HK-2 (cell line): Measurements from ENCODE around the gene KCNQ4.

Experiments
- DNase-seq: peaks from one replicate; pipeline ENCODE4 v3.0.0-alpha.2; 2018; ENCODE audit not compliant: unreplicated experiment

The KCNQ4 gene

GRCh38 chr1:40777224-40777970 is 6.2 kb upstream of the KCNQ4 start:
- DNase-seq: no peak

- DNase-seq: no peak
Measured at GRCh38 chr1:40780678-40781607, 2.6 kb upstream of the KCNQ4 start.

GRCh38 chr1:40781608-40781971 is 2.0 kb upstream of the KCNQ4 start:
- DNase-seq: no peak

- peak; percentile 35 for DNase-seq
Measured at GRCh38 chr1:40782371-40782956, 1.1 kb upstream of the KCNQ4 start.

GRCh38 chr1:40784141-40784770 is 669 bp downstream of the KCNQ4 start:
- no peak for DNase-seq

GRCh38 chr1:40784771-40785151 is 1.2 kb downstream of the KCNQ4 start:
- no peak for DNase-seq

GRCh38 chr1:40785446-40785845 is 1.9 kb downstream of the KCNQ4 start:
- no peak for DNase-seq

GRCh38 chr1:40786171-40786994 is 2.8 kb downstream of the KCNQ4 start:
- DNase-seq: no peak

- no peak for DNase-seq
Measured at GRCh38 chr1:40786995-40787705, 3.6 kb downstream of the KCNQ4 start.

GRCh38 chr1:40787737-40788560 is 4.4 kb downstream of the KCNQ4 start:
- no peak for DNase-seq

- DNase-seq: no peak
Measured at GRCh38 chr1:40788561-40789341, 5.2 kb downstream of the KCNQ4 start.

- no peak for DNase-seq
Measured at GRCh38 chr1:40789342-40789598, 5.7 kb downstream of the KCNQ4 start.

- no peak for DNase-seq
Measured at GRCh38 chr1:40789661-40790430, 6.3 kb downstream of the KCNQ4 start.

GRCh38 chr1:40792036-40792435 is 8.4 kb downstream of the KCNQ4 start:
- DNase-seq: no peak

- DNase-seq: no peak
Measured at GRCh38 chr1:40793617-40794016, 10.0 kb downstream of the KCNQ4 start.

GRCh38 chr1:40794048-40794447 is 10.5 kb downstream of the KCNQ4 start:
- no peak for DNase-seq

GRCh38 chr1:40794974-40795715 is 11.6 kb downstream of the KCNQ4 start:
- no peak for DNase-seq
